ENCODE measurements around the gene PDE1A.

- TF ChIP-seq POLR2AphosphoS5 (IDR thresholded peaks at IDR 0.05) = no peak
- no peak for TF ChIP-seq CTCF (IDR thresholded peaks at IDR 0.05)
- no peak for TF ChIP-seq POLR2A (IDR thresholded peaks at IDR 0.05)
These were observed 325.6 kb downstream of the PDE1A start for GRCh38 chr2:182101263-182101662.

Data from breast epithelium (tissue), 3 donors.